IPS DF 4.7 (cell line): Measurements from ENCODE around the gene AEBP1.
"Not testable (repeated sequence)": the region's sequence is repeated elsewhere in the genome, so short reads cannot be mapped to it uniquely, and the experiment has no call there.

Experiments used
- DNase-seq: peaks from one replicate; pipeline ENCODE4 v3.0.0-alpha.2; 2013; ENCODE audit warnings: low spot score; ENCODE audit errors: extremely low read depth

Gene AEBP1

DNA sequence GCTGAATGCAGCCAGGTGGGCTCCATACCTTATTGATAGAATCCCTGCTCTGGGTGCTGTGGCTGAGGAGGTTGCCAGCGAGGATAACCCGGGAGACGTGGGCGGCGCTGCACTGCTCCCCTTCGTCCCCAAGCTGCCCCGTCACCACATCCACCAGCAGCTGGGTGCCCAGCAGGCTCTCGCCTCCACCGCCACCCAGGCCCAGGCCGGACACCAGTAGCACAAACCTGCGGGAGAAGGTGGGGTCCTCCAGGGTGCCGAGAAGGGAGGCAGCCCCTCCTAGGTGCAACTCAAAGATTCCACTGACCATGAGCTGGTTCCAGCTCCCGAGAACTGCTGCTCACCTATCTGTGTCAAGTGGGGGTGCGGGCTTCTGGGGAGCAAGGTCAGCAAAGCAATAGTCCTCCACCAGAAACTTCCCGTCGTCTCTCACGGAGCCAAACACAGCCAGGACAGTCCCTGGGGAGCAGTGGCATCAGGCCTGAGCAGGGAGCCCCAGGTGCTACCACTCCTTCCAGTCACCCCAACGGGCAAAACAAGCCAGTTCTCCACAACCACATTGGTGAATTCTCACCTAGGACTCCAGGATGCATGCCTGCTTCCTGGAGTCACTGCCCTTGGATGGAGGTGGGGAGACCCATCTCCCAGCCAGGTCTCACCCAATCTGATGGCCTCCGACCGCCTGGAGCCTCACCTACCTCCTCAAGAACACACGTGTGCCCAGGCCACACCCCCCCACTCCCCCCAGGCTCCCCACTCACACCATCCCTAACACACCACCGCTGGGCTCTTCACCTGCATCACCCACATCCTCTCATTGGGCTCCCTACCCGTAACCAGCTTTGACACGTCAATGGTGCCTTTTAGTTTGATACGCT, 12.9 kb downstream of the AEBP1 start:
- DNase-seq = no peak

DNA sequence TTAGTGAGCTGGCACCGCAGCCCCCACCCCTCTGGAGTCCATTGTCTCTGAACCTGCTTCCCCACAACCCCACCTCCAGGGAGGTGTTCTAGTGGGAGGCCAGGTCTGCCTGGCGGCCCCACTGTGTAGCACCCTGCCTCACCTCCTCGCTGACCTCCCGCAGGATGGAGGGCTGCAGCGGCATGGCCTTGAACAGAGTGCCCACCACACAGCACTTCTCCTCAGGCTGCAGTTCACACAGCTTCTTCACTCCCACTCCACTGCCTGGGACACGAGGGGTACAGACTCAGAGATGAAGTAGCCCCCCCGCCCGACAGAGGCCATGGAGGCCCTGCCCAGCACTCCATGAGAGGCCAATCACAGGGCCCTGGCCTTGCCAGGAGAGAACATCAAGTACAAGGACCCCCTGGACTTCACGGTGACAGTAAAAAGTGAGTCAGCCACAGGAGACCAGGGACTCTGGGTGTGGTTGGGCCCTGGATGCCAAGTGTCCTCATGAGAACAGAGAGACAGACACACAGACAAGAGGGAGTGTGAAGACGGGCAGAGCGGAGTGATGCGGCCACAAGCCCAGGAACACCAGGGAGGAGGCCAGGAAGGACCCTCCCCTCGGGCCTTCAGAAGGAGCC, 13.8 kb downstream of the AEBP1 start:
- no peak for DNase-seq

DNA sequence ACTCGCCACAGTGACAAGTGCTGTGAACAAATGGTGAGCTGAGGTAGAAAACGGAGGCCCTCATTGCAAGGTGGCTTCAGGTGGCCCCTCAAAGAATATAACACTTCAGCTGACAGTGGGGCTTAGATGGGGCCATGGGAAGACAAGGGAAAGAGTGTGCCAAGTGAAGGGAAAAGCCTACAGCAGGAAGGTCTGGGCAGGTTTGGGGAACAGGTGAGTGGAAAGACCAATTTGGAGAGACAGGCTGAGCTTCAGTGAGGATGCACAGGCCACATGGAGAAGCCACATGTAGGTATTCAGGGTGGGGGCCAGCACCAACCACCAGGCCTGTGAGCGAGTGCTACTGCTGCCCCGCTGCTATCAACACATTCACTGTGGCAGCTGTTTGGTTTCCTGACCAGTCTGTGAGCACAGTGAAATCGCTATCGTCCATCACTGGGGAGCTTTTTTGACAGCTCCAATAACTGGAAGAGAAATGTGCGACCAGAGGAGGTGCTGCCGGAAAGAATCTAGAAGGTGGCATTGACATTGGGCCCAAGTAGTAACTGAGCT, 15.8 kb downstream of the AEBP1 start:
- DNase-seq = no peak

DNA sequence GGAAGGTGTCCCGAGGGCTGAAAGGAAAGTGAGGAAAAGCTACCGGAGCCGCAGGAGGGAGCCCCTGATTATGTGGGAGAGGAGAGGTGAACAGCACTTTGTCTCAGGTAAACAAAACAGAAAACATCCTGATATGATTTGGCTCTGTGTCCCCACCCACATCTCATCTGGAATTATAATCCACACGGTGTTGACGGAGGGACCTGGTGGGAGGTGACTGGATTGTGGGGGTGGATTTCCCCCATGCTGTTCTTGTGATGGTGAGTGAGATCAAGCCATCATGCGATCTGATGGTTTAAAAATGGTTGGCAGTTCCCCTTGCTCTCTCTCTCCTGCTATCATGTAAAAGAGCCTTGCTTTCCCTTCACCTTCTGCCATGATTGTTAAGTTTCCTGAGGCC, 16.2 kb downstream of the AEBP1 start:
- no peak for DNase-seq

DNA sequence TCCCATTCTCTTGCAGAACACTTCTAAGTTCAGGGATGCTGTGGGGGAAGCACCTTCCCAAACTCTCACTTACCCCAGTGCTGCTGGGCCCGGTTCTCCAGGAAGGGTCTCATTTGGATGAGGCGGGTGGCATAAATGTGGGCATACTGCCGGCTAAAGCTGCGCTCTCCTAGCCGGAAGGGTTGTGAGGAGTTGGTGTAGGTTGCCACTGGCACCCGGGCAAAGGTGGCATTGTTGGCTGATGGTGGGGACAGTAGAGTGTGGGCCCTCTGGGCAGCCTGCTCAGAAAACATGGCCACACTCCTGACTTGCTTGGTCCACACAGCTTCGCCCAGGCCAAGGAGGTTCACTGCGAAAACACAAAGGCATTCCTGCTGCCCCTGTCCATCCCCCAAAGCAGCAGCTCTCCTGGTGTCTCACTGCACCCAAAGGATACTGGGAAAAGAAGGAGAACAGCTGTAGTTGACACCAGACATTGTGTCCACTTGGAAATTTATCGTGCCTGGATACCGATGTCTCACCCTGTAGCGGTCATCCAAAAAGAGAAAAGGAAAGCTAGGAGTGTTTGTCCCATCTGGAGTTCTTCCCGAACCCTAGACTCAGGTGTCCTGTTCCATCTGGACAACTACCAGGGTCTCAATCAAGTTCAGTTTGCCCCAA, 17.7 kb downstream of the AEBP1 start:
- DNase-seq = no peak

DNA sequence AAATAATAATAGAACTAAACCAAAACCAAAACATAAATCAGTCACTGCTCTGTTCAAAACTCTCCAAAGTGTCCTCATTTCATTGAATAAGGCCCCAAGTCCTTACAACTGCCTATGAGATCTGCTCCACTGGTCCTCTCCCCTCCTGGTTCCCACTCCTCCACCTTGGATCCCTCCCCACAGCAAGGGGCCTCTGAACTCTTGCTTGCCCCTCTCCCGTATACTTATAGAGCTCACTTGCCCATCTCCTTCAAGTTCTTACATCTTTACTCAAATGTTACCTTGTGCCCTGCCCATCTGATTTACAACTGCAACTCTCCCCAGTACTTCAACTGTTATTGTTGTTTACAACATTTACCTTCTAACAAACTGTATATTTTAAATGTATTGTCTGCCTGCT, 18.4 kb downstream of the AEBP1 start:
- DNase-seq = no peak

DNA sequence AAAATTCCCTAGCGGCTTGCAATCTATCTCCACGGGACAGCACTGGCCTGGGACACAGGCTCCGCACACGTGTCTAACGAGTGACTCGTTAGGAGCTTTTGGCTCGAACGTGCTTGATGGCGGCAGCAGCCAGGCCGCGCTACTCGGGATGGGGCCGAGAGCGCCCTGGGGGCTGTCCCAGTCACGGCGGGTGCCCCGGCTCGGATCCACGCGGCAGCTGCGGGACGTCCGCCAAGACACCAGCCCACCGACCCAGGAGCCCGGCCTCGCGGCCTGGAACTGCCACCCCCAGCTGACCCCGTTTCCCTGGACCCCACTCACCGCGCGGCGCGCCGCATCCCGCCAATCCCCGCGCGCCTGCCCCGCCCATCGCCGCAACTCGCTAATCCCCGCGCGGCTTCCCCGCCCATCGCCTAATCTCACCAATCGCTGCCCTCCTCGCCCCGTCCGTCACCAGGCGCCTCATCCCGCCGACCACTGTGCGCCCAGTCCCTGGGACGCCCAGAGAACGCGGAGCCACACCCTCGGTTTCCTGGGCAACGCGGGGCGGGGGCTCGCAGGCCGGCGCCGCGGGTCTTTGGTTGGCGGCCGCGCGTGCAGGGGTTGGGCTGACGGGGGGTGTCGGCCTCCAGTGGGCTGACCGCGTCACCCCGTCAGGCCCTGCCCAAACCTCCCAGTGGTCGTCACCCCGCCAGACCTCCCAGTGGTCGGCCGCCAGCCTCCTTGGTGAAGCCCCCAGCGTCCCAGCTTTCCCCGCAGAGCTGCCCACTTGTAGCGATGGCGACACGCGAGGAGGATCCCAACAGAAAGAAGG, 19.3 kb downstream of the AEBP1 start, which contains the start of gene POLD2:
POLD2 (minus strand) TSS at position 359 of the 814 bp plus-strand sequence. CDS start 1,495 bp downstream, outside the sequence.
- DNase-seq = peak; percentile 60

DNA sequence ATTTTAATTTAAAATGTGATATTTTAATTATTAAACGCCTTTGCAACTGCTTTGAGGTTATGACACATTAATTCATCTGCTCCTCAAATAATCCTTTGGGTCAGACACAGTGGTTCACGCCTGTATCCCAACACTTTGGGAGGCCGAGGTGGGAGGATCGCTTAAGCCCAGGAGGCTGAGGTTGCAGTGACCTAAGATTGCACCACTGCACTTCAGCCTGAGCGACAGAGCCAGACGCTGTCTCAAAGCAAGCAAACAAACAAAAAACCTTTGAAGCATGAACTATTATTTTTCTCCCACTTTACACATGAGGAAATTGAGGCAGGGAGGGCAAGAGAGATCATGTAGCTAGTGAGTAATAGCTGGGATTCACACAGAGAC, 20.7 kb downstream of the AEBP1 start:
- no peak for DNase-seq

DNA sequence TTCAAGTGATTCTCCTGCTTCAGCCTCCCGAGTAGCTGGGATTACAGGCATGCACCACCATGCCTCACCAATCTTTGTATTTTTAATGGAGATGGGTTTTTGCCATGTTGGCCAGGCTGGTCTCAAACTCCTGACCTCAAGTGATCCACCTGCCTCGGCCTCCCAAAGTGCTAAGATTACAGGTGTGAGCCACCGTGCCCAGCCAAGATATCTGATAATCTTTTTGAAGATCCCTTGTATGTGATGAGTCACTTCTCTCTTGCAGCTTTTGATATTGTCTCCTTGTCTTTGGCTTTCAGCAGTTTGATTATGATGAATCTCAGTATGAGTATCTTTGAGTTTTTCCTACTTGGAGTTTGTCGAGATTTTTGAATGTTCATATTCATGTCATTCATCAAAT, 22.4 kb downstream of the AEBP1 start:
- not testable (repeated sequence) for DNase-seq

DNA sequence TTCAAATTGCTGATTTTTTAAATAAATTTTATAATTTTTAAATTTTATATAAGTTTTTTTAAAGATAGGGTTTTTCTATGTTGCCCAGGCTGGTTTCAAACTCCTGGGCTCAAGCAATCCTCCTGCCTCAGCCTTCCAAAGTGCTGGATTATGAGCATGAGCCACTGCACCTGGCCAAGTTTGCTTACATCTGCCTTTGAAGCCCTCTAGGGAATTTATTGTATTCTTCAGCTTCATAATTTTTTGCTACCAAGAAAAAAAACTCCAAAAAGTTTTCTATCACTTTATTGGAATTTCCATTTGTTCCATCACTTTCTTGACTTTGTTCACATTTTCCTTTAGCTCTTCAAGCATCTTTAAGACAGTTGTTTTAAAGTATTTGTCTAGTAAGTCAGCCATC, 23.0 kb downstream of the AEBP1 start:
- DNase-seq = no peak

DNA sequence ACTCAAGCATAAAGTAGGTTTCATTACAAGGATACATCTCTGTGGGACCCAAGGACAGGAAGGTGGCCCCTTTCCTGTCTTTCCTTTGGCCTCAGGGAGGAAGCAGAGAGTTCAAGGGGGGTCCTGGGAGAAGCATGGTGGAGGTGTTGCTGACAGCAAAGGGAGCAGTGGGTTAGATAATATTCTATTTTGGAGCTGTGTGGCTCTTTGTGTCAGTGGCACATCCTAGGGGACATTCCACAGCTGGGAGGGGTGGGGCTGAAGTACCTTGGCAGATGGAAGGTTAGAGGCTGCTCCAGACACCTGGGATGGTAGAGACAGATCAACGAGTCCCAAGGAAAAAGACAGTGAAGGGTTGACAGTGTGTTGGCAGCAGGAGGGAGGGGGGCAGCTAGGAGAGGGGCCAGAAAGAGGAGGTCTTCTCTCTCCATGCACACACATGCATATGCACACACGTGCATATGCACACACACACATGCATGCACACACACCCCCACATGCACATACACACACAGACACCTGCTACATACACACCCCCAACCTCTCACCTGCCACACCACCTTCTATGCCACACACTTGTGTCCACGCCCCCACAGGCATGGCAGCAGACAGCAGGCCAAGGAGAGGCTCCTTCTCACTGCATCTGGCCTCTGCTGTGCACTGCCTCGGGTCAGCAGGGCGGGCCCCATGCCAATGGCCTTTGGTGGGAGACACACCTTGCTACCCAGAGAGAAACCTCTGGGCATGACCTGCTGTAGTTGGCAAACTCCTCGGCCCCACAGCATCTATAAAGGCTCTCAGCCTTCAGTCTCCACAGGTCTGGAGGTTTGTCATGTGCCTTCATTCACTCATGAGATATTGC, 24.8 kb downstream of the AEBP1 start:
- no peak for DNase-seq

DNA sequence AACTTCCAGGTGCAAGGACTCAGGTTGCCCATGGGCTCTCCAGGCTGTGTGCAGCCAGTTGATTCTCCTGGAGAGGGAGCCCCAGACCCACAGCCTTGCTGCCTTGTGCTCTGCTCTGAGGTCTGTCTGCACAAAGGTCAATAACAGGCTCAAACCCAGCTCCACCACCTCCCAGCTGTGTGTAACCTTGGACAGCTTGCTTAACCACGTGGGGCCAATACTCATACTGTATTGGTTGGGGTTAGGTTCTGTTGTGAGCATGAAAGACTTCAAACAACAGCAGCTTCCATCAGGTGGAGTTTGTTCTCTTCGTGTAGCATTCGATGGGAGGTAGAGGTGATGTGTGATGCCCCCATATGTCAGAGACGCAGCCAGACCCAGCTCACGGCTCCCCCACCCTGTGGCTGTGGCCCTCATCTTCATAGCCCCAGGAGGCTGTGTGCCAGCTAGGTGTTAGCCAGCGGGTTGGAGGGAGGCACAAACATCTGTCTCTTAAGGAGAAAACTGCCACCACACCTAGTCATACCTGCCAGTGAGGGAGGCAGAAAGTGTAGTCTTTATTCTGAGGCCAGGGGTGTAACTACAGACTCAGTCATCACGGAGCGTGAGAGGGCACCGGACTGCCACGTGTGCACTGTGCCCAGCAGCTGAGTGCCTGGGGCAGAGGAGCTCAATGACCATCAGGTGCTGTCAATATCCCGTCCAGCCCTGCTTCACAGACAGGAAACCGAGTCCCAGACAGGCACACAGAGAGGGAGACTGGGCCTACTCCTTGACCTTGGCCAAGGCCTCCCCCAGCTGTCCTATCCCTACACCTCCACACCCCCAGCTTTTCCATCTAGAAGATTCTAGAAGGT, 27.3 kb downstream of the AEBP1 start:
- DNase-seq = no peak

DNA sequence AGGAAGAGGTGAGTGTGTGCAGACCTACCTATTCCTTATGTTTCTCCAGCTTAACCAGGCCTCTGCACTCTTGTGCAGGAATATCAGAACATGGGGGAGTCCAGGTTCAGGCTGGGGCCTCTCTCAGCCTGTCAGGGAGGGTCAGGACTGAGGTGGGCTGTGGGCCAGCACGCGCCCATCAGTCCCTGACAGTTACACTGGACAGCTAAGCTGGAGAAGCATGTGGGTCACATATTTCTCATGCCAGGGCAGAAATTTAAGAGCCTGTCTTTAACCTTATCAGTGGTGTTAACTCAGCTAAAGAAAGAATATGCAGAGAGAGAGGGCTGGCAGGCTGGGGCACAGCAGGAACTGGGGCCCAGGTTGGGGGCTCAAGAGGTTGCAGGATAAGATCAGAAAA, 27.9 kb downstream of the AEBP1 start:
- no peak for DNase-seq

DNA sequence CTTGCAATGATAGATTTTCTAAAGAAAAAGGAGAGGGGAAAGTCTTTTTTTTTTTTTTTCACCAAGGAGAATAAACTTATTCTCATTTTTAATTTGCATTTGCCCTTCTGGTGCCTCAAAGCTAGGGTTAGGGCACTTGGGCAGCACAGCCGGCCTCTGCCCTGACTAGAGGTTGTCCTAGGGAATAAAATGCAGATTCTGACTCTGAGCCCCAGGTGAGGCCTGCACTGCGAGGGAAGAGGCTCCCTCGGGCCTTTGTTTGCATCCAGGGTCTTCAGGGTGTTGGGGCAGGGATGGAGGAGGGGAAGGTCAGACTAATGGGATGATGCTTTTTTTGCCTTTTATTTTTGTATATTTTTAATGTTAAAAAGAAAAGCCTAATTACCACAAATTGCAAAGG, 29.1 kb downstream of the AEBP1 start:
- DNase-seq = no peak

DNA sequence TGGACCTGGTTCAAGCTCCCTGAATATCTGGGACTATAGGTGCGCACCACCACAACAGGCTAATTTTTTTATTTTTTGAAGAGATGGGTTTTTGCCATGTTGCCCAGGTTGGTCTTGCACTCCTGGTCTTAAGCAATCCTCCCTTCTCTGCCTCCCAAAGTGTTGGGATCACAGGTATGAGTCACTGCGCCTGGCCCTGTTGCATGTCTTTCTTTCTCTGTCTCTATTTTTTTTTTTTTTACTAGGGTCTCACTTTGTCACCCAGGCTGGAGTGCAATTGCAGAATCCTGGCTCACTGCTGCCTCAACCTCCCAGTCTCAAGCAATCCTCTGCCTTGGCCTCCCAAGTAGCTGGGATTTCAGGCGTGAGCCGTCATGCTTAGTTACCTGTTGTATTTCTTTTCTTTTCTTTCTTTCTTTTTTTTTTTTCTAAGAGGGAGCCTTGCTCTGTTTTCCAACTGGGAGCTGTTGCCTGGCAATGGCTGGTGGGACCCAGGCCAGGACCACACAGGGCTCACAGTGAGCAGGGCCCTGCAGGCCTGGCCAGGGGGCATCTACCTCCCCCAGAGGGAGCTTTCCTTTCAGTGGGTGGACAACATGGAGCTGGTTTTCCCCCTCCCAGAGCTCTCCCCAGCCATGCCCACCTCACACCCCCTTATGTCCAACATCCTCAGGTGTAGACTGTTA, 30.9 kb downstream of the AEBP1 start:
- no peak for DNase-seq

DNA sequence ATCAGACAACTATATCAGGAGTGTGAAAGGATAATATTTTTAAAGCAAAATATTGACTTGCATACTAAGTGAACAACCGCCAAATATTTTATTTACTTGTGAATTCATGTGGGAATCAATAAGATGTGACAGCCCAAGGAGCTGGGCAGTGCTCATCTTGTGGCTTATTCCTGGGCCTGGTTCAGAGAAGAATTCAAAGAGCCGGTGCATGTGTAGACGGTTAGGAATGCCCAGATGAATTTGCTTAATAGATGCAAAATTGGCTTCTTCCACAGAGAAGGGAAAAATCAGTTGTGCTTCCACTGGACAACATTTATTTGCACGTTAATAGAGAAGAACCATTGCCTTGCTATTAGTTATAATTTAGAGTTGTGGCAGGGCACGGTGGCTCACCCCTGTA, 32.6 kb downstream of the AEBP1 start:
- DNase-seq = no peak

DNA sequence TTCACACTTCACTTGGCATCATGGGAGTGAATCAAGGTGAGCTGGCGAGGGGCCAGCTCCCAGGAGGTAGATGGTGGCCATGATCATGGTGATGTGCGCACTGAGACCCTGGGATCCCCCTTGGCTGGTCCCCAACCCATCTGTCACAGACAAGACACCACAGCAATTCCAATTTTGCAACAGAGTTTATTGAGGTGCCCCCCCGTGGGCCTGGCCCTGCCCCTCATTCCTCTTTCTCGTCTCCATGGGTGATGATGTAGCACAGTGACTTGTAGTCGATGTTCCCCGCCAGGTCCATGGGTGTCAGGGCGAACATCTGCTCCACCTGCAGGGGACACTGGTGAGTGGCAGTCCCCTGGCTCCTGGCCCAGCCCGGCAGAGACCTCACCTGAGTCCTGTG, 34.6 kb downstream of the AEBP1 start:
- no peak for DNase-seq

DNA sequence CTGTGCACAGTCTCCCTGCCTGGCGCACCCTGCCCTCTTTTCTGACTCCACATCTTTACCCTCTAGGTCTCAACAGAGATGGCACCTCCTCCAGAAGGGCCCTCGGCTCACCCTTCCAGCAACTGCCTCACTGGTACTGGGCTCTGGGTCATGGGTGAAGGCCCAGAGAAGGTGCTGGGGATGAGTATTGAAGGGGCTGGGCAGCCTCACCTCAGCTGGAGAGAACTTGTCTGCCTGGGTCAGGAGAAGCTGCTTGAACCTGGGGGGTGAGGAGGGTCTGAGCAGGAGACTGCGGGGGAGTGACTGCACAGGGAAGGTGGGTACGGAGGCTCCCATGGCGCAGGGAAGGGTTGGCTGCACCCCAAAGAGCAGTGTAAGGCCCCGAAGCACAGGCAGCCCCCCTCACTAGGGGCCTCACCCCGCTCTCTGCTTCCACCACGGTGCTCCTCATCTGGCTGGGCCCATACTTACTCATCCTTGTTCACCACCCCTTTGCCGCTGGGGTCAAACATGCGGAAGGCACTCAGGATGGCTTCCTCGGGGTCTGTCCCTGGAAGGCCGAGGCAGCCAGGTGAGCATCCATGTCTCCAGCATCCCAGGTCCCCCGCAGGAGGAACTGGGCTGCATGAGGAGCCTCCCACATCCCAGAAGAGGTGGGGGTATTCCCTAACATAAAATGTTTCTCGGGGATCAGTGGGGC, 35.3 kb downstream of the AEBP1 start:
- DNase-seq = no peak
